ENCODE results near the gene NAGA. TPM values are rescaled to one million over a fixed set of nuclear protein-coding genes. Genes with fewer than 3 reads are reported as not detected.
A peak's percentile ranks its signal among the peaks of the same experiment; 100 is the strongest.
"Not testable (repeated sequence)": the region's sequence is repeated elsewhere in the genome, so short reads cannot be mapped to it uniquely, and the experiment has no call there.

Gene NAGA
- total RNA-seq (26.7 and 43.4 TPM in 2 replicates), polyA plus RNA-seq (24.5 and 36.5 TPM in 2 replicates), polyA minus RNA-seq (ENCODE audit: low replicate concordance) (132 and 134 TPM in 2 replicates)
- 25.5 and 35.8 TPM in 2 replicates for polyA plus RNA-seq (2012)

GRCh38 chr22:42070517-42071422, at the start of gene NAGA:
Gene NAGA (minus strand): TSS chr22:42070812. CDS start chr22:42070297, 515 bp downstream.
- peak within 1 kb of the TSS; percentile 68 for H3K9ac ChIP-seq (ENCODE audit: insufficient read depth, low read length)
- H3K4me3 ChIP-seq (replicated peaks in 1 of 4; ENCODE audit: control extremely low read depth in 1 of 4, insufficient read depth in 1 of 4, low read depth in 3 of 4, low read length in 4 of 4) = peak within 1 kb of the TSS; percentile 69 to 79 (median 76)
- DNase-seq (ENCODE audit: low read depth in 2 of 2) = peak; percentile 95 to 98
- H3K27ac ChIP-seq (ENCODE audit: insufficient read depth, low read length) = peak within 1 kb of the TSS; percentile 76
- H3K9me3 ChIP-seq (ENCODE audit: control insufficient read depth, insufficient read depth, low read depth, low read length) = no peaks in the 10 kb centered on the region
- TF ChIP-seq, protein P1, sequence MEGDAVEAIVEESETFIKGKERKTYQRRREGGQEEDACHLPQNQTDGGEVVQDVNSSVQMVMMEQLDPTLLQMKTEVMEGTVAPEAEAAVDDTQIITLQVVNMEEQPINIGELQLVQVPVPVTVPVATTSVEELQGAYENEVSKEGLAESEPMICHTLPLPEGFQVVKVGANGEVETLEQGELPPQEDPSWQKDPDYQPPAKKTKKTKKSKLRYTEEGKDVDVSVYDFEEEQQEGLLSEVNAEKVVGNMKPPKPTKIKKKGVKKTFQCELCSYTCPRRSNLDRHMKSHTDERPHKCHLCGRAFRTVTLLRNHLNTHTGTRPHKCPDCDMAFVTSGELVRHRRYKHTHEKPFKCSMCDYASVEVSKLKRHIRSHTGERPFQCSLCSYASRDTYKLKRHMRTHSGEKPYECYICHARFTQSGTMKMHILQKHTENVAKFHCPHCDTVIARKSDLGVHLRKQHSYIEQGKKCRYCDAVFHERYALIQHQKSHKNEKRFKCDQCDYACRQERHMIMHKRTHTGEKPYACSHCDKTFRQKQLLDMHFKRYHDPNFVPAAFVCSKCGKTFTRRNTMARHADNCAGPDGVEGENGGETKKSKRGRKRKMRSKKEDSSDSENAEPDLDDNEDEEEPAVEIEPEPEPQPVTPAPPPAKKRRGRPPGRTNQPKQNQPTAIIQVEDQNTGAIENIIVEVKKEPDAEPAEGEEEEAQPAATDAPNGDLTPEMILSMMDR (conservative IDR thresholded peaks at IDR 0.05 in 1 of 2, IDR thresholded peaks at IDR 0.05 in 1 of 2; ENCODE audit: low read depth in 1 of 2, low read length in 2 of 2) = no peak
- no peak for TF ChIP-seq EZH2 (IDR thresholded peaks at IDR 0.05; ENCODE audit: low read length, missing control alignments)
- peak within 1 kb of the TSS; percentile 100 for H3K4me2 ChIP-seq (ENCODE audit: extremely low read depth, insufficient read depth, low read length)
- peaks cover 8% of the 10 kb centered on the region for H3K4me1 ChIP-seq (ENCODE audit: control insufficient read depth, extremely low read depth, insufficient read depth, low read length)
- peak within 1 kb of the TSS; percentile 93 for H2AFZ ChIP-seq (ENCODE audit: low read length)
- H3K36me3 ChIP-seq (ENCODE audit: control insufficient read depth, insufficient read depth, low read length) = peaks cover 5% of the 10 kb centered on the region
- H3K27me3 ChIP-seq (ENCODE audit: control insufficient read depth, insufficient read depth, low read length) = no peaks in the 10 kb centered on the region
- no peaks in the 10 kb centered on the region for H4K20me1 ChIP-seq (ENCODE audit: control insufficient read depth, extremely low read depth, insufficient read depth, low read length)
- H3K79me2 ChIP-seq (ENCODE audit: control insufficient read depth, insufficient read depth, low read length) = no peaks in the 10 kb centered on the region

DNA sequence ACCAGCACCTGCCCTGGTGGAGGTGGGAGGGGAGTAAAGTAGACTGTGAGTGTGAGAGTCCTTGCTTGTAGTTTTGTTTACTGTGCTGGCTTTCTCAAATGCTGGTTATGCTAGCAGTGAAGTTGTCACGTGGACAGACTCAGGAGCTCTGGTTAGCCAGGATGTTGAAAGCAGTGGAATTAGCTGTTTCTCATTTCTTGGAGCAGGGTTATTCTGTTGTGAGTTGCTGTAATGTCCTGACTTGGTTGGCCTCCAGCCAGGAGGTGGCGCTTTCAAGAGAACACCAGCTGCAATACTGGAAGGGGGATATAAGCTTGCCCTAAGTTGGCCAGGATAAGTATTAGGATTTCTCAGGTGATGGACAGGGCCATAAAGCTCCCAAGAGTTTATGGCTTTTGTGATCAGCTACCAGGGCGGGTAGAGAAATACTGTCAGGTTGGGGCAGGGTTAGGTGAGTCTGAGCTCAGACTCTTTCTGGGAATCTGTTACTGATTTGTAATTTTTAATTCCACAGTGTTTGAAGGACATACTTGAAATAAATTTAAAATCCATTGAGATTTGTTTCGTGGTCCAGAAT, 46.3 kb upstream of the NAGA start:
- Histone ChIP-seq H4K20me1 (ENCODE audit: control insufficient read depth, extremely low read depth, insufficient read depth, low read length) (no peaks in the 10 kb centered on the region), H3K36me3 (ENCODE audit: control insufficient read depth, insufficient read depth, low read length) (no peaks in the 10 kb centered on the region), H3K79me2 (ENCODE audit: control insufficient read depth, insufficient read depth, low read length) (no peaks in the 10 kb centered on the region), H3K9ac (ENCODE audit: insufficient read depth, low read length) (no peak overlapping the region), H3K4me3 (replicated peaks in 1 of 4; ENCODE audit: control extremely low read depth in 1 of 4, insufficient read depth in 1 of 4, low read depth in 3 of 4, low read length in 4 of 4) (no peak overlapping the region), H3K27me3 (ENCODE audit: control insufficient read depth, insufficient read depth, low read length) (no peaks in the 10 kb centered on the region), H3K4me2 (ENCODE audit: extremely low read depth, insufficient read depth, low read length) (no peak overlapping the region), H3K4me1 (ENCODE audit: control insufficient read depth, extremely low read depth, insufficient read depth, low read length) (no peaks in the 10 kb centered on the region), H2AFZ (ENCODE audit: low read length) (no peak overlapping the region), H3K9me3 (ENCODE audit: control insufficient read depth, insufficient read depth, low read depth, low read length) (no peaks in the 10 kb centered on the region), H3K27ac (ENCODE audit: insufficient read depth, low read length) (no peak overlapping the region)
- peak in 1 of 2 donors; percentile 31 for DNase-seq (ENCODE audit: low read depth in 2 of 2)
- no peak for TF ChIP-seq EZH2 (IDR thresholded peaks at IDR 0.05; ENCODE audit: low read length, missing control alignments)
- TF ChIP-seq, protein P1 (conservative IDR thresholded peaks at IDR 0.05 in 1 of 2, IDR thresholded peaks at IDR 0.05 in 1 of 2; ENCODE audit: low read depth in 1 of 2, low read length in 2 of 2) = no peak

GRCh38 chr22:42115420-42115830, 44.8 kb upstream of the NAGA start:
- not testable (repeated sequence) for H2AFZ ChIP-seq (ENCODE audit: low read length); H3K4me2 ChIP-seq (ENCODE audit: extremely low read depth, insufficient read depth, low read length); H3K36me3 ChIP-seq (ENCODE audit: control insufficient read depth, insufficient read depth, low read length); H3K27ac ChIP-seq (ENCODE audit: insufficient read depth, low read length); H3K79me2 ChIP-seq (ENCODE audit: control insufficient read depth, insufficient read depth, low read length); H3K4me1 ChIP-seq (ENCODE audit: control insufficient read depth, extremely low read depth, insufficient read depth, low read length); H3K27me3 ChIP-seq (ENCODE audit: control insufficient read depth, insufficient read depth, low read length); H3K4me3 ChIP-seq (replicated peaks in 1 of 4; ENCODE audit: control extremely low read depth in 1 of 4, insufficient read depth in 1 of 4, low read depth in 3 of 4, low read length in 4 of 4); H4K20me1 ChIP-seq (ENCODE audit: control insufficient read depth, extremely low read depth, insufficient read depth, low read length); H3K9me3 ChIP-seq (ENCODE audit: control insufficient read depth, insufficient read depth, low read depth, low read length); DNase-seq (ENCODE audit: low read depth in 2 of 2); H3K9ac ChIP-seq (ENCODE audit: insufficient read depth, low read length)
